Lung (tissue), 12 donors: ENCODE data around the gene PPP1R13B. TPM values are rescaled to one million over a fixed set of nuclear protein-coding genes. Genes with fewer than 3 reads are reported as not detected.

Source experiments
- ATAC-seq: fragments of 200-7000 bp; cut with Tn5 transposase; one replicate; pipeline ENCODE4 v1.9.1; 2020; ENCODE audit warnings: moderate number of reproducible peaks; ENCODE audit not compliant: insufficient read depth, low FRiP score
- DNase-seq, 3 donors: peaks; one replicate each; pipeline ENCODE4 v3.0.0-alpha.2; 2013 to 2017
- H3K27ac ChIP-seq, 2 donors: one replicate each; pipeline ENCODE4 v1.5.1; 2013; ENCODE audit warnings: mild to moderate bottlenecking in 2 of 2, moderate library complexity in 2 of 2, control low read depth in 1 of 2, inconsistent platforms in 1 of 2, low read depth in 1 of 2, low read length in 1 of 2
- H3K27me3 ChIP-seq, 3 donors: one replicate each; pipeline ENCODE4 v1.5.1; 2013; ENCODE audit warnings: low read length in 2 of 3; ENCODE audit not compliant: control insufficient read depth in 3 of 3, insufficient read depth in 3 of 3
- H3K36me3 ChIP-seq, 4 donors: one replicate each; pipeline ENCODE4 v1.5.1; 2013; ENCODE audit warnings: low read length in 4 of 4, mild to moderate bottlenecking in 1 of 4, moderate library complexity in 1 of 4; ENCODE audit not compliant: control insufficient read depth in 4 of 4, insufficient read depth in 4 of 4
- H3K4me1 ChIP-seq, 5 donors: one replicate each; pipeline ENCODE4 v1.5.1; 2013; ENCODE audit warnings: low read length in 5 of 5, mild to moderate bottlenecking in 2 of 5, moderate library complexity in 1 of 5; ENCODE audit not compliant: control insufficient read depth in 5 of 5, insufficient read depth in 5 of 5
- H3K4me3 ChIP-seq: one replicate; pipeline ENCODE4 v1.5.1; 2013; ENCODE audit warnings: mild to moderate bottlenecking, control low read depth, moderate library complexity
- H3K9ac ChIP-seq, 2 donors: one replicate each; pipeline ENCODE4 v1.5.1; 2013; ENCODE audit warnings: low read length in 2 of 2, control low read depth in 1 of 2; ENCODE audit not compliant: insufficient read depth in 1 of 2
- H3K9me3 ChIP-seq, 4 donors: one replicate each; pipeline ENCODE4 v1.5.1; 2013; ENCODE audit warnings: low read length in 3 of 4, mild to moderate bottlenecking in 1 of 4, moderate library complexity in 1 of 4; ENCODE audit not compliant: control insufficient read depth in 4 of 4, insufficient read depth in 3 of 4
- WGBS, 2 donors: extraction: QIAGEN DNeasy Blood & Tissue Kit; methylation state at CpG; one replicate each; pipeline ENCODE4 v1.1.7; 2013; 5-methylcytosine and 5-hydroxymethylcytosine counted together
- polyA plus RNA-seq, 2 donors: library from polyadenylated mRNA; stranded (reverse); fragments of 200-250 nt; gene quantifications; one replicate each; pipeline ENCODE4 v1.2.1, GENCODE V29; 2013
- total RNA-seq, 2 donors: library from RNA; depleted of rRNA in 1 of 2; stranded (reverse); fragments of >200 nt in 1 of 2; gene quantifications; one replicate each; pipeline ENCODE4 v1.2.1, GENCODE V29; 2014 to 2021
- TF ChIP-seq, protein P1 (sequence below): IDR thresholded peaks from 2 replicates; pipeline ENCODE4 v1.5.1; 2012; ENCODE audit warnings: mild to moderate bottlenecking; ENCODE audit errors: control extremely low read depth, extremely low read depth
- donor health status: control.
- donor health status: control.
- donor health status: Bipolar disorder and iron deficiency.
- donor health status: healthy.
- donor health status: DM: yes; HTN: yes; CAD: no.

PPP1R13B gene
- total and polyA plus RNA-seq, 4 donors, result 12.0 to 66.6 (median 38.4) TPM

DNA sequence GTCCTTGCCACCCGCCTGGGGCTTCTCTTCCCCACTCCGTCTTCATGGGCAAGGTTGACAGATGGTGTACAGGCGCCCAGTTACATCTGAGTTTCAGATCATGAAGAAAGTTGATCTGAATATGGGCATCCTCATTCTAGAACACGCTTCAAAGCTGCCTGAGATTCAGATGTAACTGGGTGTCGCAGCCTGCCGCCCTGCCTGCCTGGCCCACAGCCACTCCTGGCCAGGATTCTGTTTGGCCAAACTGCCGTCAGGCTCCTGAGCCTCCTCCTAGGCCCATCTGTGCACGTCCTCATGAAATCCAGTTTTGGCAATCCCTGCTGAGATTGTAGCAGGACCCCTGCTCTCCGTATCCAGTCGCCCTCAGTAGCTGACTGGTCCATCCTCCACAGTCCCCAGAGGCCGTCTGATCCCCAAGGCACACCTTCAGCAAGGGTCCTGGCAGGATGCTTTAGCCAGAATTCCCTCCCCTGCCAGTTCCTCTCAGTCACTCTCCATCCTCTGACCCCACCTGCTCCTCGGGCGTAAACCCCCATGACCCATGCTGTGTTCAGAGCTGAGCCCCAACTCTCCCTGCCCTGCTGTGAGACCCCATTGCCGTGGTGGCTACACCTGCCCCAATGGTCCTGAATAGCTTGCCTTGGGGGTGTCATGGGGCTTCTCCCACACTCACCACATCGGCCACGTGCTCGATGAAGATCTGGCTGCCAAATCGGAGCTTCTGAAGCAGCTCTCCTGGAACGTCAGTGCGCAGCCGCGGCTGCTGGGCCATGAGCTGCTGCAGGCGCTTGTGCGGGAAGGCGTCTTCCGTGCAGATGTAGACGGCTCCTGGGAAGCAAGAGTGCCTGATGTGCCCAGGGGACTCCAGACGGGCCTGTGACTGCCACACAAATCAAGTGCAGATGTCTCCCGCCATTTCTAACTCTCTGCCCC lies 144.6 kb downstream of the PPP1R13B start:
- WGBS, 2 donors, result 93 to 94% methylated on average over 29 of the region's 29 CpGs
- Histone ChIP-seq H3K36me3 (peaks cover 2 to 67% (median 27%) of the 10 kb centered on the region in 4 donors), H3K9ac (no peak overlapping the region), H3K4me1 (peaks cover 0 to 15% (median 3%) of the 10 kb centered on the region in 5 donors), H3K9me3 (no peaks in the 10 kb centered on the region), H3K4me3 (no peak overlapping the region), H3K27me3 (no peaks in the 10 kb centered on the region), H3K27ac (no peak overlapping the region)
- ATAC-seq (no peak), DNase-seq (no peak)
- TF ChIP-seq, protein P1, sequence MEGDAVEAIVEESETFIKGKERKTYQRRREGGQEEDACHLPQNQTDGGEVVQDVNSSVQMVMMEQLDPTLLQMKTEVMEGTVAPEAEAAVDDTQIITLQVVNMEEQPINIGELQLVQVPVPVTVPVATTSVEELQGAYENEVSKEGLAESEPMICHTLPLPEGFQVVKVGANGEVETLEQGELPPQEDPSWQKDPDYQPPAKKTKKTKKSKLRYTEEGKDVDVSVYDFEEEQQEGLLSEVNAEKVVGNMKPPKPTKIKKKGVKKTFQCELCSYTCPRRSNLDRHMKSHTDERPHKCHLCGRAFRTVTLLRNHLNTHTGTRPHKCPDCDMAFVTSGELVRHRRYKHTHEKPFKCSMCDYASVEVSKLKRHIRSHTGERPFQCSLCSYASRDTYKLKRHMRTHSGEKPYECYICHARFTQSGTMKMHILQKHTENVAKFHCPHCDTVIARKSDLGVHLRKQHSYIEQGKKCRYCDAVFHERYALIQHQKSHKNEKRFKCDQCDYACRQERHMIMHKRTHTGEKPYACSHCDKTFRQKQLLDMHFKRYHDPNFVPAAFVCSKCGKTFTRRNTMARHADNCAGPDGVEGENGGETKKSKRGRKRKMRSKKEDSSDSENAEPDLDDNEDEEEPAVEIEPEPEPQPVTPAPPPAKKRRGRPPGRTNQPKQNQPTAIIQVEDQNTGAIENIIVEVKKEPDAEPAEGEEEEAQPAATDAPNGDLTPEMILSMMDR, result no peak

DNA sequence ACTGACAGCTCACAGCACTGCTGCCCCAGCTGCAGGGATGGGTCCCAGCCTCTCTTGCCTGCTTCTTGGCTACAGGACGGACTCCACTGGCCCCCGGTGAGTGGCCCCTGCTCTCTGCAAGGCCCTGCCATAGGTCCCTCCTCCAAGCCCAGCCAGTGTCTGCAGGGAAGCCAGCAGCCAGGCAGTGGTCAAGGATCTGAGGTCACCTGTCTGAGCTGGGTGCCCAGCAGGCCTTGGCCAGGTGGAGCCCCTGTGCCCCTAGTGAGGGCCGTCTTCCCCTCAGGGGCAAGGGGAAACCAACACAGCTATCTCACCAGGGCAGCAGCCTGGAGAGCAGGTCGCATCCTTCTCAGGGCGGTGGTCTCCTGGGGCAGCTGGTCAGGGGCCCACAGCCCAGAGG lies 145.3 kb downstream of the PPP1R13B start:
- no peak overlapping the region for H3K4me3 ChIP-seq
- H3K27me3 ChIP-seq, result no peaks in the 10 kb centered on the region
- WGBS, 2 donors, result 77 to 94% methylated on average over 5 of the region's 5 CpGs
- ATAC-seq, result no peak
- no peak overlapping the region for H3K27ac ChIP-seq
- TF ChIP-seq, protein P1, result no peak
- H3K36me3 ChIP-seq, result peaks cover 2 to 69% (median 28%) of the 10 kb centered on the region in 4 donors
- peaks cover 0 to 21% (median 9%) of the 10 kb centered on the region in 5 donors for H3K4me1 ChIP-seq
- H3K9ac ChIP-seq, result no peak overlapping the region
- no peaks in the 10 kb centered on the region for H3K9me3 ChIP-seq
- DNase-seq, result no peak

DNA sequence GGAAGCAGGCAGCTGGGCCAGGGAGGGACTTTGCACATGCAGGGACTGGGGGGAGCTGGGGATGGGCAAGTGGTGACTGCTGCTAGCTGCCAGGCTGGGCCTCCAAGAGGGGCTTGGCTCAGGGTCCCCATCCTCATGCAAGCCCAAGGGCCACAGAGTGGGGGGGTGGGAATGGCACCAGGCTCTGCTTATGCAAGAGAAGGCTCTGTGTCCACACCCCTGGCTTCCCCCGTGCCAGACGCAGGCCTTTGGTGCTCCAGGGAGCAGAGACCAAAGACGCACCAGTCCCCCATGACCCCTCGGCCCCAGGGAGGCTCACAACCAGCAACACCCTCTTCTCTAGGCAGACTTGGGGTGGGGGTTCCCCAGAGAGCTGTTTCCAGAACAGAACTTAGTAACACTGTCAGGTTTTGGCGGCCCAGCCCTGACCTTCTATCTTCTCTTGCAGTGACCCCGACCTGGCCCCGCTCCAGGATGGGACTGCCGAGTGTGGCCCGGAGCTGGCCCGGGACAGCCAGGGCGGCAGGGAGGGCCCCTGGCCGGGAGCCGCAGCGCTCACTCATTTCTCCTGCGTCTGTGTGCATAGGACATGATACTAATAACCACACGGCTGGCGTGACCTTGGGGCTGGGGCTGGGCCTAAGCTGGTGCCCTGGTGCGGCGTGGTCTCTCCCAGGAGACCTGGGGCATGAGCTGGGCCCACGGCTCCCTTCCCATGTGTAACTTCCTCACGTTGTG lies 146.5 kb downstream of the PPP1R13B start:
- Histone ChIP-seq H3K27me3 (no peaks in the 10 kb centered on the region), H3K4me3 (no peak overlapping the region), H3K4me1 (peaks cover 0 to 22% (median 20%) of the 10 kb centered on the region in 5 donors), H3K9ac (no peak overlapping the region), H3K9me3 (no peaks in the 10 kb centered on the region), H3K27ac (no peak overlapping the region), H3K36me3 (peaks cover 2 to 67% (median 27%) of the 10 kb centered on the region in 4 donors)
- no peak for DNase-seq
- TF ChIP-seq, protein P1, result no peak
- 85 to 90% methylated on average over 21 of the region's 21 CpGs for WGBS, 2 donors
- ATAC-seq, result no peak
